ENCODE measurements around the gene YWHAE. TPM values are rescaled to one million over a fixed set of nuclear protein-coding genes. Genes with fewer than 3 reads are reported as not detected.
"Not testable (repeated sequence)": the region's sequence is repeated elsewhere in the genome, so short reads cannot be mapped to it uniquely, and the experiment has no call there.

The YWHAE gene
- polyA plus RNA-seq, 12 donors: 722 to 1,233 (median 783) TPM

DNA sequence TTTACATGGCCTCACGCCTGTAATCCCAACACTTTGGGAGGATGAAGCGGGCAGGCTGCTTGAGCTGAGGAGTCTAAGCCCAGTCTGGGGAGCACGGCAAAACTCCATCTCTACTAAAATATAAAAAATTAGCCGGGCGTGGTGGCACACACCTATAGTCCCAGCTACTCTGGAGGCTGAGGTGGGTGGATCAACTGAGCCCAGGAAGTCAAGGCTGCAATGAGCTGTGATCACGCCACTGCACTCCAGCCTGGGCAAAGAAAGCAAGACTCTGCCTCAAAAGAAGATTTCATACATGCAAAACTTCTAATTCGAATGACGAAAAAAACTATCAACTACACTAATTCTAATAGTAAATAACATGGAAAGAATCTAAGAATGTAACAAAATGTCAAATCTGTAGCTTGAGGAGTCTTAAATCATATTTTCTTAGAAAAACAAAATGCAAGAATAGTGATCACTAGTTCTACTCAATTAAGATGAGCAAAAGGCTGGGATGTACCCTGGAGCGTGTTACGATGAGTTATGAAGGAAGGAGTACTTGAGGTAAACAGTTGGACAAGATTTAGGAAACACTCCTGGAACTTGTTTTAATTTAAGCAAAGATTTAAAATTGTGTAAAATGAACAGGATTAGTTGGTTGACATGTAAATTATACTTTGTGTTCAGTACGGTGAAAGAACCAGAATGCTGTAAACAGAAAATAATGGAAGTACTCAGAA lies 20.7 kb downstream of the YWHAE start:
- no peak for DNase-seq

DNA sequence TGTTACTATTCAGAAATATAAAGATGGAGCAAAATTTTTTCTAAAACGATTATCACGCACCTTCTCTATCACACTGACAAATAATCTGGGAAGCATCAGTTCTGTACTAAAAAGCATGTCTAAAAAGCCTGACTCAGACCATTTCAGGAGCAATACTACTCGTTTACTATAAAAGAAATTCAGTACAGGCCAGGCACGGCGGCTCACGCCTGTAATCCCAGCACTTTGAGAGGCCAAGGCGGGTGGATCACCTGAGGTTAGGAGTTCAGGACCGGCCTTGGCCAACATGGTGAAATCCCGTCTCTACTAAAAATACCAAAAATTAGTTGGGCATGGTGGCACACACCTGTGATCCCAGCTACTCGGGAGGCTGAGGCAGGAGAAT lies 21.6 kb downstream of the YWHAE start:
- DNase-seq: not testable (repeated sequence)

DNA sequence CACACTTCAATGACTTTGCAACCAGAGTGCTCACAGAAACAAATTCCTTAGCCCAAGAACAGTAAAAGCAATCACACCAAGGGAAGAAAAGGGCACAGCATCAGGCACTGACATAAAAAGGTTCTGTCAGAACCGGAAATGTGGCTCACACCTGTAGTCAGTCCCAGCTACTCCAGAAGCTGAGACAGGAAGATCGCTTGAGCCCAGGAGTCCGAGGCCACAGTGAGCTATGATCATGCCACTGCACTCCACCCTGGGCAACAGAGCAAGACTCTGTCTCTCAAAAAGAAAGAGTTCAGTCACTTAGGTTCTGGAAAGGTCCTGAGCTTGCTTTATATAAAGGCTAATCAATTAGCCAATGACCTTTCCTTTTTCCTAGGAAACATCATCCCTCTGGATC lies 22.7 kb downstream of the YWHAE start:
- DNase-seq: no peak

DNA sequence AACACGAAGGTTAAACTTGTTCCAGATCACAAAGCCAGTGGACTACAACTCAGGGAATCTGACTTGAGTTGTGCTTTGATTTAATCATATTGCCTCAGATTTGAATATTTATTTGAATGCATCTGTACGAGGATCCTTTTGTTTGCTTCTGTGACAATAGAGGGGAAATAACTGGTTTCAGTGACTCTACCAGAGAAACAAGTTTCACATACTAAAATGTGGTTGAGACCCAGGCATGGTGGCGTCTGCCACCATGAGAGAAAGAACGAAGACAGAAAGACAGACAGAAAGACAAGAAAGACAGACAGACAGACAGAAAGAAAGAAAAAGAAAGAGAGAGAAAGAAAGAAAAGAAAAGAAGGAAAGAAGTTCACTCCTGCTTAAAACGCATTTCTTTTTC lies 24.0 kb downstream of the YWHAE start:
- no peak for DNase-seq

DNA sequence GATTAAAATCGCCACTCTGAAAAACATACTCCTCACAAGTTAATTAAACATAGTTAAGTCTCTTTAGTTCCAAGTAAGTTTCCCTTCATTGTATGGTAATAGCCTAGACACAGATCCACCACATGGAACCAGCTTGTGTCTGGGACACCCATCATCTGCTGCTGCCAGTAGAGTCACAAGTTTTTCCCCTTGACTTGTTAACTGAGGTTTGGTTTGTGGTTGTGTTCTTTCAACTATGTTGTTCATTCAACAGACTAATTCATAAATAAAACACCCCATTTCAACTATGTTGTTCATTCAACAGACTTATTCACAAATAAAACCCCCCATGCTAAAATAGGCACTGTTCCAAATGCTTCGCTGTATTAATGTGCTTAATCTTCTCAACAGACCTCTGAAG lies 24.4 kb downstream of the YWHAE start:
- no peak for DNase-seq

DNA sequence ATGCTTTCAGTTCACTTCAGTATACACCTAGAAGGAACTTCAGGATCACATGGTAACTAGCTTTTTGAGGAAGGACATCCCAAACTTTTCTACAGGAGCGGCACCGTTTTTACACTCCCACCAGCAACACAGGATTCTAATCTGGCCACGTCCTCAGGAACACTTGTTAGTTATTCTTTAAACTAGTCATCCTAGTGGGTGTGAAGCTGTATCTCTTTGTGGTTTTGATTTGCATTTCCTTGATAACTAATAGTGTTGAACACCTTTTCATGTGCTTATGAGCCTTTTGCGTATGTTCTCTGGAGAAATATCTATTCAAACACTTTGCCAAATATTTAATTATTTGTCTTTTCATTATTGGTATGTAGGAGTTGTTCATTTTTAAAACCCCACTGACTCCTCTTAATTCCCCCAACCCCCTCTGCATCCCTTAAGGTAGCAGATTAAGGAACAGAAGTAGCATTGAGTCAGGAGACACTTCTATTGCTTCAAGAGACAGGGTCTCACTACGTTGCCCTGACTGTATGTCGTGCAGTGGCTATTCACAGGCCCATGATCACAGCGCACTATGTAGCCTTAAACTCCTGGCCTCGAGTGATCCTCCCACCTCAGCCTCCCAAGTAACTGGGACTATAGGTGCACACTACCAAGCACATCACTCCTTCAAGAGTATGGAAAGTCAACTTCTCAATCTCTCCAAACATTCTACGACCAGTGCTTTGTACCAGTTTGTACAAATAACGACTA lies 25.4 kb downstream of the YWHAE start:
- DNase-seq: no peak

DNA sequence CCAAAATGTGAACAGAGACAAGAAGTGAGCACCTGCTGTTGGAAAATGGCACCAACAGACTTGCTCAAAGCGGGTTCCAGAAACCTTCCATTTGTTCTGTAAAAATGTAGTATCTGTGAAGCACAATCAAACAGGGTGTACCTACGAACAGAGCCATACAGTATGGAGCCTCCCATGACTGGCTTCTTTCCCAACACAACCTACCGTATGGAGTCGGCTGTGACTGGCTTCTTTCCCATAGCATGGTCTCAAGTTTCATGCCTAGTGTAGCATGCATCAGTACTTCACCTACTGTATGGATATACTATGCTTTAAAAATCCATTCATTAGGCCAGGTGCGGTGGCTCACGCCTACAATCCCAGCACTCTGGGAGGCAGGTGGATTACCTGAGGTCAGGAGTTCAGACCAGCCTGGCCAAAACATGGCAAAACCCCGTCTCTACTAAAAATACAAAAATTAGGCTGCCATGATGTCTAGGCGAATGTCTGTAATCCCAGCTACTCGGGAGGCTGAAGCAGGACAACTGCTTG lies 26.2 kb downstream of the YWHAE start:
- DNase-seq: no peak

DNA sequence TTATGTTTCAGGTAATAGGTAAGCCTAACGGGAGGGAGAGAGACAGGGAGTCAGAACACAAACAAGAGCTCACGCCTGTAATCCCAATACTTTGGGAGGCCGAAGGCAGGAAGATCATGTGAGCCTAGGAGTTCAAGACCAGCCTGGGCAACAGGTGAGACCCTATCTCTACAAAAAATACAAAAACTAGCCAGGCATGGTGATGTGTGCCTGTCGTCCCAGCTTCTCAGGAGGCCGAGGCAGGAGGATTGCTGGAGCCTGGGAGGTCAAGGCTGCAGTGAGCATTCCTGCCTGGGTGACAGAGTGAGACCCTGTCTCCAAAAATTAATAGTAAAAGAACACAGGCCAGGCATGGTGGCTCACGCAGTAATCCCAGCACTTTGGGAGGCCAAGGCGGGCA lies 27.4 kb downstream of the YWHAE start:
- DNase-seq: no peak

DNA sequence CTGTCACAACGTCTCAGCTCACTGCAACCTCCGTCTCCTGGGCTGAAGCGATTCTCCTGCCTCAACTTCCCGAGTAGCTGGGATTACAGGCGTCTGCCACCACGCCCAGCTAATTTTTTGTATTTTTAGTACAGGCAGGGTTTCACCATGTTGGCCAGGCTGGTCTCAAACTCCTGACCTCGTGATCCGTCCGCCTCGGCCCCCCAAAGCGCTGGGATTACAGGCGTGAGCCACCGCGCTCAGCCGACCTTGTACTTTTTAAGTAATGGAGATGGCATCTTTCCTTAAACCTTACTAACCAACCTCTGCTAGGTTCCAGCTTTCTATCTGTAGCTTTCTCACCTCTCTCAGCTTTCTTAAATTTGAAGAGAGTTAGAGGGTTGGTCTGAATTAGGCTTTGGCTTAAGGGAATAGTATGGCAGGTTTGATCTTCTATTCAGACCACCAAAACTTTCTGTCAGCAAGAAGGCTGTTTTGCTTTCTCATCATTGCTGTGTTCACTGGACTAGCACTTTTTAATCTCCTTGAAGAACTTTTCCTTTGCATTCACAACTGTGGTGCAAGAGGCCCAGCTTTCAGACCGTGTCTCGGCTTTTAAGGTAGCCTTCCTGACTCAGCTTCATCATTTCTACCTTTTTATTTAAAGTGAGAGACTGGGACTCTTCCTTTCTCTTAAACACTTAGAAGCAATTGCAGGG lies 28.0 kb downstream of the YWHAE start:
- no peak for DNase-seq

DNA sequence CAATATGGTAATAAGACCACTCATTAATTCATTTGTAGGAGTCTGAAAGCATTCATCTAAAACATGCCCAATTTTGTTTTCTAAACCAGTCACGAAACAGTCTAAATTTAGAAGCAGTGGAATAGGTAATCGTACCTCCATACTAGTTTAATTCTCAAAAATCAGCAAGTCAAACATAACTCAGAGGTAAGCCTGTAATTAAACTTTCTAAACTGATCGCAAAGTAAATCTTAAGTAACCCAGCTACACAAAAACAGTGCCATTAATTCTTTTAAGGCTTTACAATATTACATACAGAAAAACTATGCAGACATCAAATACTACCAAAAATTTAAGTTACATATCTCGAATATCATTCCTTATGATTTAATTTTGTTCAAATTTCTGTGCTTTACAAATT lies 31.4 kb downstream of the YWHAE start:
- DNase-seq: no peak

DNA sequence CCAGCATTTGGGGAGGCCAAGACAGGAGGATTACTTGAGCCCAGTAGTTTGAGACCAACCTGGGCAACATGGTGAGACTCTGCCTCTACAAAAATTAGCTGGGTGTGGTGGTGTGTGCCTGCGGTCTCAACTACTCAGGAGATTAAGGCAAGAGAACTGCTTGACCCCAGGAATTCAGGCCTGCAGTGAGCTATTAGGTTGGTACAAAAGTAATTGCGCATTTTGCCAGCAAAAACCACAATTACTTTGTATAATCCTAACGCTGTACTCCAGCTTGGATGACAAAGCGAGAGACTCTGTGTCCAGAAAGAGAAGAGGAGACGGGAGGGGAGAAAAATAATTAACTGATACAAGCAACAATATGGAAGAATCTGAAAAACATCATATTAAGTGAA lies 32.7 kb downstream of the YWHAE start:
- DNase-seq: no peak

DNA sequence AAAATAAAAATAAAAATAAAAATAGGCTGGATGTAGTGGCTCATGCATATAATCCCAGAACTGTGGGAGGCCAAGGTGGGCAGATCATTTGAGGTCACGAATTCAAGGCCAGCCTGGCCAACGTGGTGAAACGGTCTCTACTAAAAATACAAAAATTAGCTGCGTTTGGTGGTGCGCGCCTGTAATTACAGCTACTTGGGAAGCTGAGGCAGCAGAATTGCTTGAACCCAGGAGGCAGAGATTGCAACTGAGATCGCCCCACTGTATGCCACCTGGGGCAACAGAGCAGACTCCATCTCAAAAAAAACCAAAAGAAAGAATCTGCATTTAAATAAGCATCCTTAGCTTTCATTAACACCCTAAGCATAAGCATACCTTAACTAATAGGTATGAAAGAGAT lies 33.8 kb downstream of the YWHAE start:
- no peak for DNase-seq

DNA sequence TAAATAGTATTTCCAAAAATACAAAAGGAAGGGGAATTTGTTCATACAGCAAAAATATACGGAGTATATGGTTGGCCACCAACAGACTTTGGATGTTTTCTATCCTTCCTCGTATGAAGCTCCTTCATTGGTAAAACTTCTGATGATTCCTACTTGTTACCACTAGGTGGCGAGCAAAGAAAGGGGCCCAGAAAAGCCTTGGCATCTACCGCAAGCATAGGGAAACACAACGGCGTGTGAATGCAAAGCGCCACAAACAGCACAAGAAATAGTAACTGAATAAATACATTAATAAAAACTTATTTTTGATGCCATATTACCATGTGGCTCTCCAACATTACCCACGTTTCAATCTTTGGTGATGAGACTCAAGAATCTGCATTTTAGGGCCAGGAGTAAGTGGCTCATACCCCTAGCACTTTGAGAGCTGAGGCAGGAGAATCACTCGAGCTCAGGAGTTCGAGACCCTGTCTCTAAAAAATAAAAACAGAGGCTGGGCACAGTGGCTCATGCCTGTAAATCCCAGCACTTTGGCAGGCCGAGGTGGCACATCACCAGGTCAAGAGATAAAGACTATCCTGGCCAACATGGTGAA lies 34.5 kb downstream of the YWHAE start:
- DNase-seq: peak; percentile 79

DNA sequence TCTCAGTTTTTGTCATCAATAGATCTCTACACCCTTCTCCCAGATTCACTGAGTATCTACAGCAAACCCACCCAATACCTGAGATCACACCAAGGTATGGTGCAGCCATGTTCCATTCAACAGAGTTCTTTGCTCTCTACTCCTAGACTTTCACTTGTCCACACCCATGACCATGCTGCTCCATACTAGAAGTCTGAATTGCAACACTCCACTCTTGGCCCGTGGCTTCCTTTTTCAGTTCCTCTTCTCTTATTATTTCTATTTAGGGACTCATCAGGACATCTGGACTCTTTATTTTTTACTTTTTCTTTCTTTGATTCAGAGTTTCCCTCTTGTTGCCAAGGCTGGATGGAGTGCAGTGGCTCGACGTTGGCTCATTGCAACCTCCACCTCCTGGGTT lies 37.1 kb downstream of the YWHAE start:
- peak; percentile 14 for DNase-seq

DNA sequence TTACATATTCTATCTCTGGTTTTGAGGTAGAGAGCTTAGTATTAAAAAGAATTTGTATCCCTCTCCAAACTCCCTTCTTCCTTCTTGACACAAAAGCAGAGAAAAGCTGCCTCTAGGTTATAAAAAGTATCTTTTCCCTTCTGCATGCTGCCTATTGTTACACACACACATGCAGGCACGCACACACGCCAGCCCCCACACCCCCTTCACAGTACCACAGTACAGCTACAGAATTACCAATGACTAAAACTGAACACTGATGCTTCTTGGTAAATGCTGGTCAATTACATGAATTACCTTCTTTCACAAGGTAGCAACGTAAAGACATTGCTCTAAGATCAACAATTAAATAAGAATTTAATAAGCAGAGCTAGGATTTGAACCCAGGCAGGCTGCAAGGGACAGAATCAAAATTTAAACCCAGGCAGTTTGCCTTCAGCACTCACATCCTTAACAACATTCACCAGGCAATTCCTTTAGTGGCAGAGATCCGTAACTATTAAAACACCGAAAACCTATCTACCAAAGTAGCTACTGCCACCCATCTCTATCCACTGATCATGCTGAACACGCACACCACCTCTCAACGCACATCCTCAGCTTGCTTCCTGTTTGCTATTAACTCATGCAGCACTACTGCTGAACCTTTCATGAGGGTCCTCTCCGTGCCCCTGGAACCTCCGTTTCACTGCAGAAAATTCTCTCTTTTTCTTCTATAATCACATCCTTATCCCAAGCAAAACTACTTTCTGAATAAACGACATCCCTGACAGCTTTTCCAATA lies 37.8 kb downstream of the YWHAE start:
- DNase-seq: no peak

DNA sequence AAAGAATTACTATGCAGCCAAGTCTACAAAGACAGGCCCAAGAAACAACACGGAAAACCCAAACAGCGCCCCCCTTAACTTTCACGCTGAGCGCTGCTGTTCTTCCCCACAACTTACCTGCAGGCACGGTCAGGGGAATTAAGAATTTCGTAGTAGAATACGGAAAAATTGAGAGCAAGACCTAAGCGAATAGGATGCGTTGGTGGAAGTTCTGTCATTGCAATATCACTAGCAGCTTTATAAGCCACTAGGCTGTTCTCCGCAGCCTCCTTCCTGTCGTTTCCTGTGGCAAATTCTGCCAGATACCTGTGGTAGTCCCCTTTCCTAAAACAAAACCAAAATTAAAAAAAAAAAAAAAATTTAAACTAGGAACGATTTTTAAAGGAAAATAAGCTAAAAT lies 39.0 kb downstream of the YWHAE start:
- DNase-seq: no peak

DNA sequence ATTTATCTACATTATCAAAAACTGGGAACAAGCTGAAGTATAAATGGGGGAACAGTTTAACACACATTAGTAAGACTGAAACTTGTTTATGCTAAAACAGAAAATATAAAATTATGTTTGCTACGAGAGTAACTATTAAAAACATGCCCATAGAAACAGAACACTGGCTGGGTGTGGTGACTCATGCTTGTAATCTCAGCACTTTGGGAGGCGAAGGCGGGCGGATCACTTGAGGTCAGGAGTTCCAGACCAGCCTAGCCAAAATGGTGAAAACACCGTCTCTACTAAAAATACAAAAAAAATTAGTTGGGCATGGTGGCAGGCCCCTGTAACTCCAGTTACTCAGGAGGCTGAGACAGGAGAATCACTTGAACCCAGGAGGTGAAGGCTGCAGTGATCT lies 39.7 kb downstream of the YWHAE start:
- DNase-seq: not testable (repeated sequence)

DNA sequence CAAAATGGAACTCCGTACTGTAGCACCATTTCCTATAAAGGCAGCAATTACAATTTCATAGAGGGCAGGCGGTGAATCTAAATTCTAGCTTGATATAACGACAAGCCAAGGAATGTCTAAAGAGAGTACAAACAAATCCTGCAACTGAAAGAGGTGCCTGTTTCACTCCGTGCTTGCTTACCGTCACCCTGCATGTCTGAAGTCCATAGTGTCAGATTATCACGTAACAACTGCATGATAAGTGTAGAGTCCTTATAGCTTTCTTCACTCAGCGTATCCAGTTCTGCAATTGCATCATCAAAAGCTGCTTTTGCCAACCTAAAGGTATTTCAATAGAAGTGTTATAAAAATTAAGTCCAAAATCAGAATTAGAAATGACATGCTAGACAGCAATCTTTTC lies 46.0 kb downstream of the YWHAE start:
- no peak for DNase-seq

DNA sequence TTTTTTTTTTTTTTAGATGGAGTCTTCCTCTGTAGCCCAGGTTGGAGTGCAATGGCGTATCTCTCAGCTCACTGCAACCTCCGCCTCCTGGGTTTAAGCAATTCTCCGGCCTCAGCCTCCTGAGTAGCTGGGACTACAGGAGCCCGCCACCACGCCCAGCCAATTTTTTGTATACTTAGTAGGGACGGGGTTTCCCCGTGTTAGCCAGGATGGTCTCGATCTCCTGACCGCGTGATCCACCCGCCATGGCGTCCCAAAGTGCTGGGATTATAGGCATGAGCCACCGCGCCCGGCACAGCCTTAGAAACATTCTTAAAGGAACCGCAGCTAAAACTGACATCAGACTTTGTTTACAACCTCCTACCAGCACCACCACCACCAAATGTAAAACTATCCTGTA lies 47.5 kb downstream of the YWHAE start:
- not testable (repeated sequence) for DNase-seq

DNA sequence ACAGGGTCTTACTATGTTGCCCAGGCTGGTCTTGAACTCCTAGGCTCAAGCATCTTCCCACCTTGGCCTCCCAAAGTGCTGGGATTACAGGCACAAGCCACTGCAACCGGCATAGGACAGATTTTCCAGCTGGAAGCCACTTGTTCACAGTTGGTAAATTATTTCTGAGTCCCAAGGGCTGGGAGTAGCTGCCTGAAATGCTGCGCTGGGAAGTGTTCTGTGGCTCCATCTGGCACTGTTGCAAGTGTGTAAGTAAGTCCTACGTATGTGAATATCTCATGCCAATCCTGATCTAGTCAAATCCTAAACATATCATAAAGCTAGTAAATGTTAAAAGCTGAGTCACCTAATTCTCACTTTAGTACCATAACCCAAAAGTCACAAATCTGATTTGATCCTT lies 48.1 kb downstream of the YWHAE start:
- DNase-seq: no peak

DNA sequence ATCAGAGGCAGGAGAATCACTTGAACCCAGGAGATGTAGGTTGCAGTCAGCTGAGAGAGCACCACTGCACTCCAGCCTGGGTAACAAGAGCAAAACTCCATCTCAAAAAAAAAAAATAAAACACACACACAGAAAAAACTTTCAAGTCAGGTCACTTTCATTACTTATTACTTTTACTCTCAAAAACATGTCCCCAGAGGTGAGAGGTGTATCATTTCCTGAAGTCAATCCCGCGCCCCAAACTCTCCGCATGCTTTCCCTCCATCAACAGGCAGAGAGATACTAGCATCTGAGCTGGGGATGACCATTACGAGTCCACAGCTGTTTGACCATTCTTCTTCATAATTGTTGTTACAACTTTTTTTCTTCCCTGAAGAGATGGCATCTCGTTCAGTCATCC lies 48.7 kb downstream of the YWHAE start:
- DNase-seq: no peak

All from muscle of arm (tissue), 12 donors.